Kidney epithelial cell (primary cell): ENCODE measurements around the gene SECISBP2L. TPM values are rescaled to one million over a fixed set of nuclear protein-coding genes. Genes with fewer than 3 reads are reported as not detected.

Source experiments
- DNase-seq: peaks from one replicate; pipeline ENCODE4 v3.0.0-alpha.2; 2010; ENCODE audit warnings: low read depth
- H3K27me3 ChIP-seq: 2 replicates; pipeline ENCODE4 v1.6.0; 2011; ENCODE audit warnings: low read length; ENCODE audit not compliant: control insufficient read depth, insufficient read depth
- H3K36me3 ChIP-seq: 2 replicates; pipeline ENCODE4 v1.5.1; 2011; ENCODE audit warnings: low read length; ENCODE audit not compliant: control insufficient read depth, insufficient read depth
- H3K4me3 ChIP-seq: 2 replicates; pipeline ENCODE4 v1.5.1; 2011; ENCODE audit warnings: low read depth, mild to moderate bottlenecking, control low read depth, low read length
- CTCF ChIP-seq: IDR thresholded peaks from 2 replicates; pipeline ENCODE4 v1.5.1; 2011; ENCODE audit warnings: mild to moderate bottlenecking, moderate library complexity, low read length, control low read depth, inconsistent platforms; ENCODE audit not compliant: insufficient read depth, poor library complexity, severe bottlenecking
- total RNA-seq: library from RNA; depleted of rRNA; stranded (reverse); fragments of >200 nt; gene quantifications from 2 replicates; pipeline ENCODE4 v1.2.3, GENCODE V29; 2015

The SECISBP2L gene
- total RNA-seq, 1 donor from 2014 or later, result 20.0 TPM

GRCh38 chr15:49045751-49046219 lies 461 bp downstream of the SECISBP2L start:
- DNase-seq, result peak; percentile 35
- Histone ChIP-seq H3K4me3 (peak overlapping the region; percentile 87), H3K36me3 (no peaks in the 10 kb centered on the region), H3K27me3 (no peaks in the 10 kb centered on the region)
- TF ChIP-seq CTCF, result no peak

- Histone ChIP-seq H3K36me3 (no peaks in the 10 kb centered on the region), H3K27me3 (no peaks in the 10 kb centered on the region), H3K4me3 (peak overlapping the region; percentile 87)
- no peak for TF ChIP-seq CTCF
- no peak for DNase-seq
Observed at GRCh38 chr15:49044766-49045606, 1.3 kb downstream of the SECISBP2L start.

GRCh38 chr15:49044002-49044401 lies 2.2 kb downstream of the SECISBP2L start:
- Histone ChIP-seq H3K27me3 (no peaks in the 10 kb centered on the region), H3K36me3 (no peaks in the 10 kb centered on the region), H3K4me3 (no peak overlapping the region)
- no peak for TF ChIP-seq CTCF
- DNase-seq, result no peak

GRCh38 chr15:49042165-49042564 lies 4.1 kb downstream of the SECISBP2L start:
- H3K36me3 ChIP-seq, result no peaks in the 10 kb centered on the region
- H3K4me3 ChIP-seq, result no peak overlapping the region
- H3K27me3 ChIP-seq, result no peaks in the 10 kb centered on the region
- no peak for TF ChIP-seq CTCF
- no peak for DNase-seq

- TF ChIP-seq CTCF, result no peak
- Histone ChIP-seq H3K27me3 (no peaks in the 10 kb centered on the region), H3K4me3 (no peak overlapping the region), H3K36me3 (no peaks in the 10 kb centered on the region)
- DNase-seq, result no peak
Observed at GRCh38 chr15:49041426-49041825, 4.8 kb downstream of the SECISBP2L start.

GRCh38 chr15:49040151-49040550 lies 6.1 kb downstream of the SECISBP2L start:
- DNase-seq, result no peak
- Histone ChIP-seq H3K36me3 (no peaks in the 10 kb centered on the region), H3K27me3 (no peaks in the 10 kb centered on the region), H3K4me3 (no peak overlapping the region)
- no peak for TF ChIP-seq CTCF
